ENCODE measurements around the gene DLAT. TPM values are rescaled to one million over a fixed set of nuclear protein-coding genes. Genes with fewer than 3 reads are reported as not detected.

DLAT gene
- total and polyA plus RNA-seq, 2 experiments from 2014 or later = 70.6 to 94.7 TPM

DNA sequence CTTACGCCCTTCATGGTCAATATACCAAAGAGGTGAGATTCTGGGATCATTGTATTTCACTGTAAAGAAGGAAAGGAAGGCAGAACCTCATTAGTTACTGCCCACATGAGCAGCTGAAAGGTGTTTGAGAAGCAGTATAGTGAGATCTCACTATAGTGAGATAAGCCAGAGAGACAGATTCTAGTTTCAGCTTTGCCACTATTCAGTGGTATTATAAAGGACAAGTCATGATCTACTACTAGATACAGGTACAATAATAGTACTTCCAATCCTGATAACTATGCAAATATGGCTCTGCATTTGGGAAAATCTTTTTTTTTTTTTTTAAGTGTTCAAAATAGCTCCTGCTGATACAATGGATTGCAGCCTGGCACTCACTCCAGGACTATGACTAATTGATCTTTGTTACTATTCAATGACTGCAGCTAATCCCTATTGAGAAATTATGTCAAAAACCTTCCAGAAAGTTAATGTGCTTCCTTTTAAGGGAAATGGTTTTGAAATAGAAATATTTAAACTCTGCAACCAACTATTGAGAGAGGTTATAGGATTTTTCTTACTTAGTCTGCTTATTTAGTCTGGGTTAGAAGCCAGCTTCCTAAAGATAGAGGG lies 8.3 kb upstream of the DLAT start:
- DNase-seq (ENCODE audit: low read depth in 1 of 2, low spot score in 1 of 2) = peak in 1 of 2 donors; percentile 40
- peaks cover 61% of the 10 kb centered on the region for H3K4me1 ChIP-seq (ENCODE audit: low read depth)
- H3K27ac ChIP-seq = peak overlapping the region; percentile 95
- peak overlapping the region; percentile 1 for H3K4me3 ChIP-seq
- TF ChIP-seq, protein P1, sequence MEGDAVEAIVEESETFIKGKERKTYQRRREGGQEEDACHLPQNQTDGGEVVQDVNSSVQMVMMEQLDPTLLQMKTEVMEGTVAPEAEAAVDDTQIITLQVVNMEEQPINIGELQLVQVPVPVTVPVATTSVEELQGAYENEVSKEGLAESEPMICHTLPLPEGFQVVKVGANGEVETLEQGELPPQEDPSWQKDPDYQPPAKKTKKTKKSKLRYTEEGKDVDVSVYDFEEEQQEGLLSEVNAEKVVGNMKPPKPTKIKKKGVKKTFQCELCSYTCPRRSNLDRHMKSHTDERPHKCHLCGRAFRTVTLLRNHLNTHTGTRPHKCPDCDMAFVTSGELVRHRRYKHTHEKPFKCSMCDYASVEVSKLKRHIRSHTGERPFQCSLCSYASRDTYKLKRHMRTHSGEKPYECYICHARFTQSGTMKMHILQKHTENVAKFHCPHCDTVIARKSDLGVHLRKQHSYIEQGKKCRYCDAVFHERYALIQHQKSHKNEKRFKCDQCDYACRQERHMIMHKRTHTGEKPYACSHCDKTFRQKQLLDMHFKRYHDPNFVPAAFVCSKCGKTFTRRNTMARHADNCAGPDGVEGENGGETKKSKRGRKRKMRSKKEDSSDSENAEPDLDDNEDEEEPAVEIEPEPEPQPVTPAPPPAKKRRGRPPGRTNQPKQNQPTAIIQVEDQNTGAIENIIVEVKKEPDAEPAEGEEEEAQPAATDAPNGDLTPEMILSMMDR (IDR thresholded peaks at IDR 0.05; ENCODE audit: low read depth, low read length) = no peak
- no peaks in the 10 kb centered on the region for H3K27me3 ChIP-seq
- H3K9me3 ChIP-seq (ENCODE audit: low read depth) = no peaks in the 10 kb centered on the region
- H3K36me3 ChIP-seq = peaks cover 20% of the 10 kb centered on the region

DNA sequence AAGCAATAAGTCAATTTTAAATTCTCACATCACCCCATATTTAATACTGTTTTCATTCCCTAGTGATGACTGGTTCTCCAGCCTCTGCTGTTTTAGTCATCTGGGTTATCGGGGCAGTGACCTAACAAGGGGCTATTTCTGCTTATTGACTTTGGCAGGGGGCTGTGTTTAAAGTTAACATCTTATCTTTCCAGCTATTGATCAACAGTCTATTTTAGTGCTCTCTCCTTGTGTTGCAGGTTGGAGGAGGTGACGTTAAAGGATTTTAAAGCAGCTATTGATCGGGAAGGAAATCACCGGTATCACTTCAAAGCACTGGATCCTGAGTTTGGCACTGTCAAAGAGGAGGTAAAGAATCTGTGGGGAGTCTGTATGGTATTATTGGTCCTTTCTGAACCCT lies 7.7 kb upstream of the DLAT start:
- H3K4me3 ChIP-seq = peak overlapping the region; percentile 1
- peak overlapping the region; percentile 95 for H3K27ac ChIP-seq
- DNase-seq (ENCODE audit: low read depth in 1 of 2, low spot score in 1 of 2) = peak; percentile 23
- peaks cover 26% of the 10 kb centered on the region for H3K36me3 ChIP-seq
- H3K4me1 ChIP-seq (ENCODE audit: low read depth) = peaks cover 61% of the 10 kb centered on the region
- no peaks in the 10 kb centered on the region for H3K9me3 ChIP-seq (ENCODE audit: low read depth)
- H3K27me3 ChIP-seq = no peaks in the 10 kb centered on the region
- TF ChIP-seq, protein P1 (IDR thresholded peaks at IDR 0.05; ENCODE audit: low read depth, low read length) = no peak

DNA sequence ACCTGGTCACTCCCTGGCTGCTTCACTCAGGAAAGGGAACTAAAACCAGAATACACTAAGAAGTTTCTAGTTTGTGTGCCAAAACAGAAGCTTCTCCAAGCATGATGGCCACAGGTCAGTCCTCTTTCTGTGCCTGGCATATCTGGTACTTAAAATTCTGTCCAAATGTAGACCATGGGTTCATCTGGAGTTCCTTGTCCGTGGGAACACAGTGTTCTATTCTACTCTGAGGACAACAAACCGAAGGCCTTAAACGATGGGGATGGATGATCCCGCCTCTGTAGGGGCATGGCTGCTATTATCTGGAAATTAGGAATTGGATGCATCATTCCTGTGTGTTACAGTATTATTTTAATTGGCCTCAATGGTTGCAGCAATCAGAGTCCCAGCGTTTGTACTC lies 6.1 kb upstream of the DLAT start:
- no peak overlapping the region for H3K4me3 ChIP-seq
- H3K36me3 ChIP-seq = peaks cover 26% of the 10 kb centered on the region
- H3K27me3 ChIP-seq = no peaks in the 10 kb centered on the region
- H3K9me3 ChIP-seq (ENCODE audit: low read depth) = no peaks in the 10 kb centered on the region
- peak overlapping the region; percentile 95 for H3K27ac ChIP-seq
- no peak for DNase-seq (ENCODE audit: low read depth in 1 of 2, low spot score in 1 of 2)
- TF ChIP-seq, protein P1 (IDR thresholded peaks at IDR 0.05; ENCODE audit: low read depth, low read length) = no peak
- peaks cover 65% of the 10 kb centered on the region for H3K4me1 ChIP-seq (ENCODE audit: low read depth)

DNA sequence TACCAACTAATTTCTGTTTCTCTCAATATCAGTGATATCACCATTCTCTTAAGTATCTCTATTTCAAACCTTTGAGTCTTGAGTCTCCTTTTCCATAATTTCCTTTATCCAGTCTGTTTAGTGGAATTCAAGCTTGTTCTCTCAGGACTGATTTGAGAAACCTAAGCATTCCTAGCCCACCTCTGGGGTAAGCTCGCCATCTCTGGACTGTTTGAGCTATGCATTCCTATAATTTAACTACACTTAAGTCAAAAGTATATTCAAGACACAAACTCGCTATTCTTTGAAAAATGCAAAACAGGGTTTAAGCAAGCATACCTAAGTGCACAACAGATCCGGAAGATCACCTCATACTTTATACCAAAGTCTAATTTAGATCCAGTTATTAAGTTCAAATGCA lies 2.1 kb upstream of the DLAT start:
- H3K9me3 ChIP-seq (ENCODE audit: low read depth) = no peaks in the 10 kb centered on the region
- peak in 1 of 2 donors; percentile 37 for DNase-seq (ENCODE audit: low read depth in 1 of 2, low spot score in 1 of 2)
- H3K27ac ChIP-seq = peak overlapping the region; percentile 90
- H3K27me3 ChIP-seq = no peaks in the 10 kb centered on the region
- peaks cover 46% of the 10 kb centered on the region for H3K4me1 ChIP-seq (ENCODE audit: low read depth)
- TF ChIP-seq, protein P1 (IDR thresholded peaks at IDR 0.05; ENCODE audit: low read depth, low read length) = no peak
- no peak overlapping the region for H3K4me3 ChIP-seq
- peaks cover 26% of the 10 kb centered on the region for H3K36me3 ChIP-seq

DNA sequence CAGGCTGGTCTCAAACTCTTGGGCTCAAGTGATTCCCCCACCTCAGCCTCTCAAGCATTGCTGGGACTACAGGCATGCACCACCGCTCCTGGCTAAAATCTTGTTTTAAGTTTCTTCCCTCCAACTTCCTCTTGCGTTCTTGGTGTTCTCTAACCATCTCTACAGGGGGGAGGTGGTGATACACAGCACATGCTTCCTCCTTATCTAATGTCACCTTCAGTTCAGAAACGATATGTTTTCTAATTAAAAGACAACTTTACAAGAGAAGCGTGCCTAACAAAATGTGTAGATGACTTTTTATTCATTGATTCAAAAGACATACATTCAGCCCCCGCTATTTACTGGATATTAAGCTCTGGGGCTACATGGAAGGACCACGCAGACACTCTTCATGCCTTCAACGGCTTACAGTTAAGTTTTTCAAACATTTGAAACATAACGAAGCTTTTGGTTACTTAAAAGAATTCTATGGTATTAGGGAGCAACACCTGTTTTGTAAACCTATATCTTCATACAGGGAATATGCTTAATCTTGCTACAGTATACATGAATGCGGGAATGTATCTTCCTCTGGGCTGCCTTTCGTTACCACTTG lies 933 bp upstream of the DLAT start:
- Histone ChIP-seq H3K36me3 (peaks cover 27% of the 10 kb centered on the region), H3K27me3 (no peaks in the 10 kb centered on the region), H3K4me3 (peak overlapping the region; percentile 59), H3K9me3 (ENCODE audit: low read depth) (no peaks in the 10 kb centered on the region), H3K4me1 (ENCODE audit: low read depth) (peaks cover 39% of the 10 kb centered on the region), H3K27ac (peak overlapping the region; percentile 90)
- TF ChIP-seq, protein P1 (IDR thresholded peaks at IDR 0.05; ENCODE audit: low read depth, low read length) = no peak
- DNase-seq (ENCODE audit: low read depth in 1 of 2, low spot score in 1 of 2) = no peak

Measured in cardiac muscle cell (in vitro differentiated cells and primary cell).